ENCODE data around the gene ASTL.

ASTL gene

DNA sequence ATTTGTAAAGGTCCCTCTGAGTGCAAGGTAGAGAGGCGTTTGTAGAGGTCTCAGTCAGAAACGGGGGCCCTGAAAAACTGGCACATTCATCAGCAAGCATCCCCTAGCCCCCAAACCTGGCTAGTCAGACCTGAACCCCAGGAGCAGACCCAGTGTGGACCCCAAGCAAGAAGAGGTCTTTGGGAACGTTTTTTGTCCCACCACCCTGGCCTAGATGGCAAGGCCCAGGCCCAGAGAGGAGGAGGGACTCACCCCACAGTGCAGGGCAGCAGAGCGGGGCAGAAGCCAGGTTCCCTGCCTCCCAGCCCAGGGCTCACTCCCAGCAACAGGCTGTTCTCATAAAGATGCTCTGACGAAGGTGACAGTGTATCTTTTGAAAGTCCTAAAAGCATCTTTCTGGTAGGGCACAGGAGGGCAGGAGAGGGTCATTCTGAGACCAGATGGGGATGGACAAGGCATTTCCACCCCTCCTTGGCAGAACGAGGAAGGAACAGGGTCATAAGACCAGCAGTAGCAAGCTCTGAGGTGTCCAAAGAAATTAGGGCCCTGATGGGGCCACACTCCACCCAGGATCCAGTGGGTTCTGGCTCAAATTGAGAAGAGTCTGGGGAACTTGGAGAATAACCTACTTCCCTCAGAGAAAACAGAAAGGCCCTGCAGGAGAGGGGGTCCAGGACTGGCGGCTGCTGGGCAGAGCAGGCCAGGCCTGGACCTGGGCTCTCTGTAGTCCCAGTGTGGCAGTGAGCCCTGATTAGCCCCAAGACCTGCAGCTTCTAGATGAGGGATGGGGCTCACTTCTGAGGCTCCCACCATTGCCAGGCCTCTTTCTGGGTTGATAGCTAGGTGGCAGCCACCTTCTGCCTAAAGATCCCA is 40.1 kb downstream of the ASTL start:
- no peak overlapping the region for H3K4me2 ChIP-seq (ENCODE audit: low read length)
- H3K4me3 ChIP-seq (ENCODE audit: low read length), result no peak overlapping the region
- H3K27me3 ChIP-seq (ENCODE audit: control insufficient read depth, insufficient read depth, low read length), result peaks cover 31% of the 10 kb centered on the region
- H3K36me3 ChIP-seq (ENCODE audit: insufficient read depth, low read length), result no peaks in the 10 kb centered on the region
- peaks cover 2% of the 10 kb centered on the region for H3K4me1 ChIP-seq (ENCODE audit: control insufficient read depth, insufficient read depth, low read length)
- H3K9ac ChIP-seq (ENCODE audit: low read depth, low read length), result no peak overlapping the region
- no peaks in the 10 kb centered on the region for H3K9me3 ChIP-seq (replicated peaks; ENCODE audit: low read length)

DNA sequence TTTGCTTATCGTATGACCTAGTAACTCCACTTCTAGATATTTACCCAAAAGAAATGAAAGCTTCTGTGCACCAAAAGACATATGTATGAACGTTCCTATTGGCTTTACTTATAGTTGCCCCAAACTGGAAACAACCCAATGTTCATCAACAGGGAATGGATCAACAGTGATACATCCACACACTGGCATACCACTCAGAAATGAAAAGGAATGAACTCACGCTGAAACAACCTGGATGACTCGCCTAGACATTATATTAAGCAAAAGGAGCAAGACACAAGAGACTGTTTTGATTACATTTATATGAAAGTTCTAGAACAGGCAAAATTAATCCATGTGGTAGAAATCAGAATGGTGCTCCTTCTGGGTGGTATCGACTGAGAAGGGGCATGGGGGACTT is 40.9 kb downstream of the ASTL start:
- Histone ChIP-seq H3K4me3 (ENCODE audit: low read length) (no peak overlapping the region), H3K9ac (ENCODE audit: low read depth, low read length) (no peak overlapping the region), H3K9me3 (replicated peaks; ENCODE audit: low read length) (no peaks in the 10 kb centered on the region), H3K4me2 (ENCODE audit: low read length) (no peak overlapping the region), H3K36me3 (ENCODE audit: insufficient read depth, low read length) (no peaks in the 10 kb centered on the region), H3K27me3 (ENCODE audit: control insufficient read depth, insufficient read depth, low read length) (peaks cover 37% of the 10 kb centered on the region), H3K4me1 (ENCODE audit: control insufficient read depth, insufficient read depth, low read length) (peaks cover 2% of the 10 kb centered on the region)

DNA sequence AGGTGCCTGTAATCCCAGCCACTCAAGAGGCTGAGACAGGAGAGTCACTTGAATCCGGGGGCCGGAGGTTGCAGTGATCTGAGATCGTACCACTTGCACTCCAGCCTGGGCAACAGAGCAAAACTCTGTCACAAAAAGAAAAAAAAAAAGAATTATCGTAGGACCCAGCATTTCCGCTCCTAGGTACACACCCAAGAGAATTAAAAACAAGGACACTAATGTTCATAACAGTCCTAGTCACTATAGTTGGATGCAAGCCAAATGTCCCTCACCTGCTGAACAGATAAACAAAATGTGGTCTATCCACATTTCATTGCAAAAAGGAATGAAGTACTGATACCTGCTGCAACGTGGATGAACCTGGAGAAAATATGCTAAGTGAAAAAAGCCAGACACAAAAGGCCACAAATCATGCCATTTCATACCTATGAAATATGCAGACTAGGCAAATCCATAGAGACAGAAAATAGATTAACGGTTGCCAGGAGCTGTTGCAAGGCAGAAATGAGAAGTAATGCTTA is 43.1 kb downstream of the ASTL start:
- no peak overlapping the region for H3K4me2 ChIP-seq (ENCODE audit: low read length)
- no peaks in the 10 kb centered on the region for H3K9me3 ChIP-seq (replicated peaks; ENCODE audit: low read length)
- H3K4me3 ChIP-seq (ENCODE audit: low read length), result no peak overlapping the region
- H3K36me3 ChIP-seq (ENCODE audit: insufficient read depth, low read length), result no peaks in the 10 kb centered on the region
- no peaks in the 10 kb centered on the region for H3K4me1 ChIP-seq (ENCODE audit: control insufficient read depth, insufficient read depth, low read length)
- H3K27me3 ChIP-seq (ENCODE audit: control insufficient read depth, insufficient read depth, low read length), result peaks cover 30% of the 10 kb centered on the region
- H3K9ac ChIP-seq (ENCODE audit: low read depth, low read length), result no peak overlapping the region

DNA sequence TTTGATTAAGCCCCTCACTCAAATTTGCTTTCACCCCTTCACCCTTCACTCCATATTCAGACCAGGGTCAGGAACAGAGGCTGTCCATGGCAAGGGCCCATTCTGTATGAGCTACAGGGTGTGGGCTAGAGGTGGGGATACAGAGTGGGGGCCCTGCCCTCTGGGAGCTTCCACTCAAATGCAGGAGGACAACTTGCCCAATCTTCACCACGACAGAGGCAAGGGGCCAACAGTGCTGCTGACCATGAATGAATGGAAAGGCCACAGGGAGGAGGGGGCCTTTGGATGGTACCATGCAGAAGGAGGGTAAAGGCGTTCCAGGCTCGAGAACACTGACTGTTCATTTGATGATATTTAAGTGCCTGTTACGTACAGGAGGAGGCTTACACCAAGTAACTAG is 44.8 kb downstream of the ASTL start:
- H3K36me3 ChIP-seq (ENCODE audit: insufficient read depth, low read length), result no peaks in the 10 kb centered on the region
- no peaks in the 10 kb centered on the region for H3K4me1 ChIP-seq (ENCODE audit: control insufficient read depth, insufficient read depth, low read length)
- H3K4me2 ChIP-seq (ENCODE audit: low read length), result no peak overlapping the region
- H3K4me3 ChIP-seq (ENCODE audit: low read length), result no peak overlapping the region
- peaks cover 41% of the 10 kb centered on the region for H3K27me3 ChIP-seq (ENCODE audit: control insufficient read depth, insufficient read depth, low read length)
- H3K9me3 ChIP-seq (replicated peaks; ENCODE audit: low read length), result no peaks in the 10 kb centered on the region
- no peak overlapping the region for H3K9ac ChIP-seq (ENCODE audit: low read depth, low read length)

DNA sequence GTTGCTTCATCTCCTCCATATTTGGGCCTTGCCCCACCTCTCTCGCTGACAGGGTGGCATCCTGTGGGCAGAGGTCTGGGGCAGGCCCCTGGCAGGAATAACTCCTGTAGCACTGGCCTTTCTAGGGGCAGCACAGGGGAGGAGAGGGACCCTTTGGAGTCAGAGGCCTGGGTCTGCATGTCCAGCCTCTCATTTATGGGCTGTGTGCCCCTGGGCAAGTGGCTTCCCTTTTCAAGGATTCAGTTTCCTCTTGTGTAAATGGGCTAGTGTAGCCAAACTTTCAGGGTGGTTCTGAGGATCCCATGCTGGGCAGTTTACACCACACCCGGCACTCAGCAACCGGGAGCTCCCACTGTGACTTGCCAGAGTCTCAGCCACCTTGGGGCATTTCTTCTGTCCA is 45.4 kb downstream of the ASTL start:
- Histone ChIP-seq H3K9ac (ENCODE audit: low read depth, low read length) (no peak overlapping the region), H3K4me3 (ENCODE audit: low read length) (no peak overlapping the region), H3K36me3 (ENCODE audit: insufficient read depth, low read length) (no peaks in the 10 kb centered on the region), H3K4me1 (ENCODE audit: control insufficient read depth, insufficient read depth, low read length) (no peaks in the 10 kb centered on the region), H3K4me2 (ENCODE audit: low read length) (no peak overlapping the region), H3K9me3 (replicated peaks; ENCODE audit: low read length) (no peaks in the 10 kb centered on the region), H3K27me3 (ENCODE audit: control insufficient read depth, insufficient read depth, low read length) (peaks cover 40% of the 10 kb centered on the region)

DNA sequence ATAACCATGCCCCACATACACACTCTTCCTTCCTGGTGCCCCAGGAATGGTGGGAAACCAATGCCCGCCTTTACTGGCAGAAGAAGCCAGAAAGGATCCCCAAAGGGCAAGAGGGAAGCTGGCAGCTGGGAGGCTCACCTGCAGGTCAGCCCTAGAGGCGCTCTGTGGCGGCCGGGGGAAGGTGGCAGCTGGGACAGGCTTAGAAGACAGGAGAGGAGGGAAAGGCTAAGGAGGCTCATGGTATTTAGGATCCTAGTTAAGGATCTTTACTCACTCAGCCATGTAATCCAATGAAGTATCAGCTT is 45.8 kb downstream of the ASTL start:
- H3K4me2 ChIP-seq (ENCODE audit: low read length), result no peak overlapping the region
- no peaks in the 10 kb centered on the region for H3K9me3 ChIP-seq (replicated peaks; ENCODE audit: low read length)
- no peak overlapping the region for H3K9ac ChIP-seq (ENCODE audit: low read depth, low read length)
- H3K4me1 ChIP-seq (ENCODE audit: control insufficient read depth, insufficient read depth, low read length), result no peaks in the 10 kb centered on the region
- peaks cover 44% of the 10 kb centered on the region for H3K27me3 ChIP-seq (ENCODE audit: control insufficient read depth, insufficient read depth, low read length)
- H3K4me3 ChIP-seq (ENCODE audit: low read length), result no peak overlapping the region
- H3K36me3 ChIP-seq (ENCODE audit: insufficient read depth, low read length), result no peaks in the 10 kb centered on the region

DNA sequence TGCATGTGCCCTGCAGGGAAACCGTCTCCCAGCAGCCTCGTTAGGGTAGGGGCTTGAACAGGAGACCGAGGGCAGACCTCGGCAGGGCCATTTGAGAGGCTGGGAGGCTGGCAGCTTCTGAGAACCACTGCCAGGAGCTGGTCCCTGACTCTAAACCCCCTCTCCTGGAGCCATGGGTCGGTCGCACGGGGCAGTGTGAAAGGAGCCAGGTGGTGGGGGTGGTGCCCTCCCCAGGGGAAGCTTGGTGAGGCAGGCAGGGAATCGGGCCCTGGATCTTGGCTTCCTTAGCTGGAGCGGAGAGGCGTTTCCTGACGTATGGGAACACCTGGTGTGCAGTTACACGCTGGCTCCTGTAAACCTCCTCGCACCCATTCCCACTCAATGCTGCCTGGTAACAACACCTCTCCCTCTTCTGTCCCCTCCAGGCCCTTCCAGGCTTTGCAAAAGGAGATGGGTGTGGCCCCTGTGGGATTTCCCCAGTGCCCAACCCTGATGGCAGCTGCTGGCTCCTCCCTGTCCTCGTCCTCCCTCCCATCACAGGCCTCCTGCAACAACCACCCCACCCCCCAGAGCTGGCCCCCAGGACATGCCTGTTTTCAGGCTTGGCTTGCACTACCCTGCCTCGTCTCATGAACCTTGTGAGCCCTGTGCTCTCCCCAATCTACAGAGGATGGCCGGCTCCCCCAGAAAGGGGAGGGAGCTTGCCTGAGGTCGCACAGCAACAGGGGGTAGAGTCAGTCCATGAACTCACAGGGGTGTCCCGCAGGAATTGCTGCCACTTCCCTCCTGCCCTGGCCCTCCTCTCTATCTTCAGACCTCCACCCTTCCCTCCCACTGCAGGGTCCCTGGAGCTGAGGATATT is 46.4 kb downstream of the ASTL start:
- H3K9ac ChIP-seq (ENCODE audit: low read depth, low read length), result no peak overlapping the region
- H3K4me1 ChIP-seq (ENCODE audit: control insufficient read depth, insufficient read depth, low read length), result no peaks in the 10 kb centered on the region
- peaks cover 49% of the 10 kb centered on the region for H3K27me3 ChIP-seq (ENCODE audit: control insufficient read depth, insufficient read depth, low read length)
- no peaks in the 10 kb centered on the region for H3K9me3 ChIP-seq (replicated peaks; ENCODE audit: low read length)
- no peaks in the 10 kb centered on the region for H3K36me3 ChIP-seq (ENCODE audit: insufficient read depth, low read length)
- no peak overlapping the region for H3K4me2 ChIP-seq (ENCODE audit: low read length)
- no peak overlapping the region for H3K4me3 ChIP-seq (ENCODE audit: low read length)

DNA sequence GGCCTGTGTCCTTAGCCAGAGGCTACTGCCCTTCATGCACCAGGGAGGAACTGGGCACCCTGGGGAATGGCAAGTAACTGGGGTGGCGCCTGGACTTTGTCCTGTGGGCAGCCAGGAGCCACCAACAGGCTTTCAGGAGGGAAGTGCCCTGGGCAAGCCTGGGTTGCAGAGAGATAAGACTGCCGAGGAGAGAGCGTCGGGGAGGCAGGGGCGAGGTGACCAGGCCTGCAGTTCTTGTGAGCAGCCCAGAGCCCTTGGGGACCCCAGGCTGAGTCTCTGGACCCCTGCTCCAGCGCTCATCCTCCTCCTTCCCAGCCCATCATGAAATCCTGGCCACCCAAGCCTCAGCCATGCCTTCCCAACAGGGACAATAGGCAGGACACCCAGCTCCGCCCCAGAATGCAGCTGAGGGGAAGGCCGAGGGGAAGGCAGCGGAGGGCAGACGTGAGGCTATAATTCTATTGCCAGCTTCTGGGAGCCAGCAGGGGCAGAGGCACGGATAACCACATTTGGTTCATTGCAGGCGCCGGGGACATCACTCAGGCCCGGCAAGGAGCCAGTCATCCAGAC is 47.1 kb downstream of the ASTL start:
- no peaks in the 10 kb centered on the region for H3K9me3 ChIP-seq (replicated peaks; ENCODE audit: low read length)
- H3K27me3 ChIP-seq (ENCODE audit: control insufficient read depth, insufficient read depth, low read length), result peaks cover 51% of the 10 kb centered on the region
- no peak overlapping the region for H3K4me3 ChIP-seq (ENCODE audit: low read length)
- no peak overlapping the region for H3K9ac ChIP-seq (ENCODE audit: low read depth, low read length)
- no peaks in the 10 kb centered on the region for H3K36me3 ChIP-seq (ENCODE audit: insufficient read depth, low read length)
- no peaks in the 10 kb centered on the region for H3K4me1 ChIP-seq (ENCODE audit: control insufficient read depth, insufficient read depth, low read length)
- H3K4me2 ChIP-seq (ENCODE audit: low read length), result no peak overlapping the region

DNA sequence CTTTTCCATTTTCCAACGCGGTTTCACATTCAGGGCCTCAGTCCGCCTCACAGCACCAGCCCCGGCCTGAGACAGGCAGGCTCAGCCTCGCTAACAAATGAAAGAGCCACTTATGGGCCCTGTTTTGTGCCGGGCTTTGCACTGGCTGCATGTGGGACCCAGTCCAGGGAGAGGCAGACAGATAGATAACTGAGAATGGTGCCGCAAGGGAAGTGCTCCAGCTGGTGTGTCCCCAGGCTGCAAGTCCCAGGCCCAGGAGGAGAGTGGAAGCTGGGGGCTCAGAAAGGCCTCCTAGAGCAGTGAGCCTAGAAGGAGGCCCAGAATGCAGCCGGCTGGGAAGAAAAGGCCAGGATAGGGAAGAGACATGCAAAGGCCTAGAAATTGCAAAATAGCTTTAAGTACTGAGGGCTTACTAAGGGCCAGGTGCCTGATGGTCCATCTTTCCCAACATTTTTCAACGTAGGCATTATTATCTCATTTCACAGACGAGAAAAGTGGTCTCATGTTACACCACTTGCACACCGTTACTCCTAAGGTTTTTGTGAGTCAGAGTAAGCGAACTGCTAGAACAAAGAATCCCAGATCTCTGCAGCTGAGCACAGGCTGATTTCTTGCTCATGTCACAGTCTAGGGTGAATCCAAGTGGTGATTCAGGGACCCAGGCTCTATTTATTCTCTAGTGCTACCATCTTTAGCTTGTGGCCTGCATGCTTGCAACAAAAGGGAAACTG is 47.9 kb downstream of the ASTL start:
- Histone ChIP-seq H3K36me3 (ENCODE audit: insufficient read depth, low read length) (no peaks in the 10 kb centered on the region), H3K9me3 (replicated peaks; ENCODE audit: low read length) (no peaks in the 10 kb centered on the region), H3K9ac (ENCODE audit: low read depth, low read length) (no peak overlapping the region), H3K4me2 (ENCODE audit: low read length) (no peak overlapping the region), H3K27me3 (ENCODE audit: control insufficient read depth, insufficient read depth, low read length) (peaks cover 58% of the 10 kb centered on the region), H3K4me3 (ENCODE audit: low read length) (no peak overlapping the region), H3K4me1 (ENCODE audit: control insufficient read depth, insufficient read depth, low read length) (no peaks in the 10 kb centered on the region)

DNA sequence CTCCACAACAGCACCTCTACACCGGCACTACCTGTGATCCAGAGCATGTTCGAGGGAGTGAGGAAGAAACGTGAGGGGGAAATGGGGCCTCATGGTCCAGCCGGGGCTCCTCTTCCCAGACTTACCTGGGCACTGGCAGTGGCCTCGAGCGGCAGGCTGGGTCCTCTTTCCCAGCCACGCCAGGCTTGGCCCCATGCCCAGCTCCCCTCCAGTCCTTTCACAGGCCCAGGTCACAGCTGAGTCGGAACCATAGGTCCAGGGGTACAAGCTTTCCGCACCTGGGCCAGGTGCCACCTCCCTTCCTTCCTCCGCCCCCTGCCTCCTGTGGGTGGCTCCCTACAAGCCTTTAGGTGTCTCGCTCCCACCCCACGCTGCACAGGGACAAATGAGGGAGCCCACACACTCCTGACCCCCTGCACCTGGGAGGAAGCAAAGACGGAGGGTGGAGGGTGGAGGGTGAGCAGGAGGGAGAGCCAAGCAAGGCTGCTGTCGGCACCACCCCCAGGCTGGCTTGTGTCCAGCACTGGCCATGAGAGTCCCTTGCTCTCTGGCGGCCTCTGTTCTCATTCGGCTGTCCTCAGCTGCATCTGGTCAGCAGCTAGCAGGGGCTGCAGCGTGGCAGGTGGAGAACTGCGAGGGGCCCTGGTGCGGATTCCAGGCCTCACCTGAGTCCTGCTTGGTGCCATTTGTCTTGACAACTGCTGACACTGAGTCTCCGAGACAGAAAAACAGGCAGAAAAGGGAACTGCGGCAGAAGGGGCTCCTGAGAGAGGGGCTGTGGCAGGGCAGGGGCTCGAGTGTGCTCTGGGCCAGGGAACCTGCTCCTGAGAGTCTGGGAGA is 48.7 kb downstream of the ASTL start:
- H3K9ac ChIP-seq (ENCODE audit: low read depth, low read length), result no peak overlapping the region

More for the DNA sequence above, 48.7 kb downstream of the ASTL start:
- Histone ChIP-seq H3K4me2 (ENCODE audit: low read length) (no peak overlapping the region), H3K4me1 (ENCODE audit: control insufficient read depth, insufficient read depth, low read length) (no peaks in the 10 kb centered on the region), H3K9me3 (replicated peaks; ENCODE audit: low read length) (no peaks in the 10 kb centered on the region), H3K4me3 (ENCODE audit: low read length) (no peak overlapping the region), H3K27me3 (ENCODE audit: control insufficient read depth, insufficient read depth, low read length) (peaks cover 58% of the 10 kb centered on the region), H3K36me3 (ENCODE audit: insufficient read depth, low read length) (no peaks in the 10 kb centered on the region)

Measured in skeletal muscle satellite cell (primary cell).